K562 (cell line): ENCODE data around the gene SLCO2B1. TPM values are rescaled to one million over a fixed set of nuclear protein-coding genes. Genes with fewer than 3 reads are reported as not detected.

ENCODE experiments used
- CHD1 ChIP-seq: fragments of 200-600 bp; sonication (generic); IDR thresholded peaks from one replicate; pipeline ENCODE4 v1.6.1; 2012; ENCODE audit warnings: mild to moderate bottlenecking, moderate library complexity, low read length, inconsistent platforms
- CTBP1 ChIP-seq: fragments of 450-650 bp; IDR thresholded peaks from 2 replicates; pipeline ENCODE4 v1.6.1; 2016; ENCODE audit warnings: borderline replicate concordance
- CXXC5 ChIP-seq: fragments of 250-450 bp; sonication (Bioruptor Pico); IDR thresholded peaks from 2 replicates; pipeline ENCODE4 v1.8.0; 2022; ENCODE audit warnings: inconsistent platforms, mild to moderate bottlenecking, moderate library complexity
- E2F6 ChIP-seq, 2 experiments: IDR thresholded peaks; 2 replicates each; pipeline ENCODE4 v1.6.1; 2011; ENCODE audit warnings: borderline replicate concordance in 1 of 2, control low read depth in 1 of 2, low read depth in 1 of 2, low read length in 1 of 2, mild to moderate bottlenecking in 1 of 2, mixed read lengths in 1 of 2, moderate library complexity in 1 of 2; ENCODE audit not compliant: insufficient read depth in 1 of 2, insufficient read length in 1 of 2, poor library complexity in 1 of 2, severe bottlenecking in 1 of 2; ENCODE audit errors: extremely low read depth in 1 of 2
- FOXM1 ChIP-seq, 2 experiments: fragments of 450-650 bp in 1 of 2; sonication (generic) in 1 of 2; formaldehyde crosslinking in 1 of 2; IDR thresholded peaks; 2 replicates each; pipeline versions ENCODE4 v1.6.1 to v1.9.0; 2017 to 2022; ENCODE audit warnings: low read depth in 2 of 2, mild to moderate bottlenecking in 2 of 2, missing genetic modification reagents in 1 of 2, moderate library complexity in 1 of 2
- MGA ChIP-seq: fragments of 450-650 bp; IDR thresholded peaks from 2 replicates; pipeline ENCODE4 v1.6.1; 2016; ENCODE audit warnings: mild to moderate bottlenecking, moderate library complexity
- NFIC ChIP-seq: fragments of 450-650 bp; IDR thresholded peaks from 2 replicates; pipeline ENCODE4 v1.6.1; 2017; ENCODE audit warnings: mild to moderate bottlenecking, inconsistent platforms
- VEZF1 ChIP-seq: fragments of 200-800 bp; sonication (Bioruptor generic); IDR thresholded peaks from 2 replicates; pipeline ENCODE4 v1.6.1; 2017; ENCODE audit warnings: missing genetic modification characterization, missing compliant biosample characterization
- ZNF232 ChIP-seq: sonication (generic); formaldehyde crosslinking; IDR thresholded peaks from 2 replicates; pipeline ENCODE4 v1.8.0; 2022; ENCODE audit warnings: mild to moderate bottlenecking, missing genetic modification reagents
- ZNF561 ChIP-seq: fragments of 450-650 bp; formaldehyde crosslinking; conservative IDR thresholded peaks from 2 replicates; pipeline ENCODE4 v1.4.0; 2020; ENCODE audit warnings: mild to moderate bottlenecking, moderate library complexity
- ZNF584 ChIP-seq: fragments of 200-800 bp; sonication (Bioruptor generic); IDR thresholded peaks from 2 replicates; pipeline ENCODE4 v1.6.1; 2016; ENCODE audit warnings: low read depth, mild to moderate bottlenecking, missing genetic modification characterization, missing compliant biosample characterization
- polyA plus RNA-seq, 8 experiments: library from polyadenylated mRNA; depleted of rRNA in 4 of 8; stranded (reverse) in 5 of 8; unstranded in 3 of 8; fragments of >200 nt; fragmentation: Nextera tagmentation in 2 of 8; fragmentation: Illumina TruSeq in 1 of 8; extraction: Ambion mirVana in 2 of 8; extraction: Trizol in 1 of 8; gene quantifications; 2 replicates each; pipeline versions ENCODE4 v1.2.1 to v1.2.3, GENCODE V29; 2011 to 2014; ENCODE audit warnings: inconsistent platforms in 1 of 8, missing spikeins in 1 of 8
- total RNA-seq, 7 experiments: library from RNA; depleted of rRNA in 6 of 7; stranded (reverse); fragments of >200 nt in 6 of 7; fragmentation: Illumina TruSeq in 2 of 7; extraction: Trizol in 2 of 7; gene quantifications; 2 replicates each; pipeline versions ENCODE4 v1.2.1 to v1.2.3, GENCODE V29; 2011 to 2021; ENCODE audit warnings: low replicate concordance in 1 of 7

SLCO2B1 gene
- total and polyA plus RNA-seq, 9 of the 15 experiments (the other 6 are each of a cell fraction or from before 2014, with no cell fraction given), result 0.70 to 14.7 (median 7.6) TPM

GRCh38 chr11:75241906-75242644 is 91.2 kb downstream of the SLCO2B1 start (continued):
- peak; percentile 29; the same call in 1 of the 2 replicates for TF ChIP-seq MGA
- TF ChIP-seq FOXM1 (IDR thresholded peaks at IDR 0.05; ENCODE audit: low read depth), result no peak
- TF ChIP-seq FOXM1 (CRISPR knock-in tag; IDR thresholded peaks at IDR 0.05; ENCODE audit: low read depth), result peak; percentile 5; the same call in 1 of the 2 replicates
- 0 out of 2 replicates have a peak, but pooled peaks have one; percentile 41 for TF ChIP-seq VEZF1 (CRISPR knock-in tag)
- TF ChIP-seq NFIC, result peak; percentile 44; the same call in 1 of the 2 replicates
- TF ChIP-seq ZNF561 (CRISPR knock-in tag), result no peak
- TF ChIP-seq CHD1, result peak; percentile 33
- 0 out of 2 replicates have a peak, but pooled peaks have one; percentile 26 for TF ChIP-seq ZNF584 (CRISPR knock-in tag)
- TF ChIP-seq CXXC5 (CRISPR knock-in tag), result peak; percentile 25
- TF ChIP-seq E2F6 (IDR thresholded peaks at IDR 0.05; ENCODE audit: borderline replicate concordance in 1 of 2, extremely low read depth in 1 of 2, insufficient read depth in 1 of 2, insufficient read length in 1 of 2, low read depth in 1 of 2, low read length in 1 of 2, poor library complexity in 1 of 2, severe bottlenecking in 1 of 2), result peak in 1 of 2 experiments; percentile 43
- TF ChIP-seq CTBP1, result peak; percentile 13
- TF ChIP-seq ZNF232 (CRISPR knock-in tag), result no peak
